ENCODE results near the gene OR2V1. TPM values are rescaled to one million over a fixed set of nuclear protein-coding genes. Genes with fewer than 3 reads are reported as not detected.
A peak's percentile ranks its signal among the peaks of the same experiment; 100 is the strongest.
"Not testable (repeated sequence)": the region's sequence is repeated elsewhere in the genome, so short reads cannot be mapped to it uniquely, and the experiment has no call there.

OR2V1 gene
- total and polyA plus RNA-seq, 2 experiments from 2014 or later, result not detected

- Mint-ChIP-seq H3K4me3 (peak overlapping the region; percentile 81), H3K9me3 (peaks cover 14% of the 10 kb centered on the region; the same call in 2 of the 3 replicates), H3K4me1 (peaks cover 24% of the 10 kb centered on the region), H3K27me3 (ENCODE audit: insufficient read depth, low read depth, poor library complexity) (peaks cover 65% of the 10 kb centered on the region)
- H3K4me3 ChIP-seq, result peak overlapping the region; percentile 61
- not testable (repeated sequence) for H3F3A ChIP-seq (replicated peaks; ENCODE audit: low read depth); H3K79me2 ChIP-seq (replicated peaks; ENCODE audit: insufficient read depth); H3K27ac ChIP-seq (ENCODE audit: low read depth); H3K9me2 ChIP-seq (ENCODE audit: insufficient read depth); H3K4me1 ChIP-seq (ENCODE audit: insufficient read depth); H3K27ac Mint-ChIP-seq; H3K36me3 ChIP-seq (ENCODE audit: insufficient read depth); H3K36me3 Mint-ChIP-seq (ENCODE audit: low read depth); H4K20me1 ChIP-seq (replicated peaks; ENCODE audit: insufficient read depth)
- TF ChIP-seq ZNF462 (CRISPR knock-in tag; IDR thresholded peaks at IDR 0.05), result peak; percentile 64; the same call in 1 of the 2 replicates
- ATAC-seq (peak; percentile 23), DNase-seq (ENCODE audit: low spot score) (peak; percentile 78)
- peak overlapping the region; percentile 92 for H2AFZ ChIP-seq
- peak overlapping the region; percentile 89 for H3K4me2 ChIP-seq
- H3K27me3 ChIP-seq (ENCODE audit: insufficient read depth), result peaks cover 34% of the 10 kb centered on the region
These were observed 38.7 kb upstream of the OR2V1 start for GRCh38 chr5:181169459-181170236.

- Mint-ChIP-seq H3K9me3 (peaks cover 6% of the 10 kb centered on the region; the same call in 2 of the 3 replicates), H3K4me3 (peak overlapping the region; percentile 81), H3K4me1 (peaks cover 26% of the 10 kb centered on the region), H3K27ac (no peak overlapping the region), H3K36me3 (ENCODE audit: low read depth) (no peaks in the 10 kb centered on the region), H3K27me3 (ENCODE audit: insufficient read depth, low read depth, poor library complexity) (peaks cover 64% of the 10 kb centered on the region)
- DNase-seq (ENCODE audit: low spot score) (no peak), ATAC-seq (no peak)
- Histone ChIP-seq H3K4me1 (ENCODE audit: insufficient read depth) (peaks cover 4% of the 10 kb centered on the region), H3K4me2 (peak overlapping the region; percentile 81), H3K79me2 (replicated peaks; ENCODE audit: insufficient read depth) (no peaks in the 10 kb centered on the region), H3K27ac (ENCODE audit: low read depth) (no peak overlapping the region), H4K20me1 (replicated peaks; ENCODE audit: insufficient read depth) (no peaks in the 10 kb centered on the region), H3K27me3 (ENCODE audit: insufficient read depth) (peaks cover 34% of the 10 kb centered on the region), H3F3A (replicated peaks; ENCODE audit: low read depth) (0 out of 2 replicates have a peak, but pooled peaks cover 3% of the 10 kb centered on the region), H3K36me3 (ENCODE audit: insufficient read depth) (no peaks in the 10 kb centered on the region), H3K9me2 (ENCODE audit: insufficient read depth) (no peaks in the 10 kb centered on the region), H3K4me3 (peak overlapping the region; percentile 61), H2AFZ (peak overlapping the region; percentile 80)
- 0 out of 2 replicates have a peak, but pooled peaks have one; percentile 31 for TF ChIP-seq CREB1 (CRISPR knock-in tag; IDR thresholded peaks at IDR 0.05; ENCODE audit: low read depth)
- TF ChIP-seq EZH2phosphoT487 (IDR thresholded peaks at IDR 0.05; ENCODE audit: unreplicated experiment), result no peak
- no peak for TF ChIP-seq ETS1 (IDR thresholded peaks at IDR 0.05)
These were observed 37.7 kb upstream of the OR2V1 start for GRCh38 chr5:181168595-181169118.
